ENCODE results near the gene NPHP4.
"Not testable (repeated sequence)": the region's sequence is repeated elsewhere in the genome, so short reads cannot be mapped to it uniquely, and the experiment has no call there.

NPHP4 gene

GRCh38 chr1:5911871-5912271 is 80.4 kb downstream of the NPHP4 start:
- no peak for DNase-seq (ENCODE audit: low spot score)

- no peak for DNase-seq (ENCODE audit: low spot score)
Observed at GRCh38 chr1:5911157-5911556, 81.1 kb downstream of the NPHP4 start.

- no peak for DNase-seq (ENCODE audit: low spot score)
Observed at GRCh38 chr1:5910666-5911065, 81.6 kb downstream of the NPHP4 start.

GRCh38 chr1:5910276-5910620 is 82.0 kb downstream of the NPHP4 start:
- no peak for DNase-seq (ENCODE audit: low spot score)

- no peak for DNase-seq (ENCODE audit: low spot score)
Observed at GRCh38 chr1:5909576-5910275, 82.5 kb downstream of the NPHP4 start.

- no peak for DNase-seq (ENCODE audit: low spot score)
Observed at GRCh38 chr1:5908461-5909375, 83.5 kb downstream of the NPHP4 start.

GRCh38 chr1:5907966-5908365 is 84.3 kb downstream of the NPHP4 start:
- no peak for DNase-seq (ENCODE audit: low spot score)

GRCh38 chr1:5907386-5907785 is 84.8 kb downstream of the NPHP4 start:
- no peak for DNase-seq (ENCODE audit: low spot score)

GRCh38 chr1:5906966-5907365 is 85.3 kb downstream of the NPHP4 start:
- DNase-seq (ENCODE audit: low spot score), result no peak

GRCh38 chr1:5906116-5906515 is 86.1 kb downstream of the NPHP4 start:
- DNase-seq (ENCODE audit: low spot score), result no peak

GRCh38 chr1:5905436-5905835 is 86.8 kb downstream of the NPHP4 start:
- no peak for DNase-seq (ENCODE audit: low spot score)

- DNase-seq (ENCODE audit: low spot score), result no peak
Observed at GRCh38 chr1:5904551-5904950, 87.7 kb downstream of the NPHP4 start.

- DNase-seq (ENCODE audit: low spot score), result no peak
Observed at GRCh38 chr1:5903680-5904079, 88.5 kb downstream of the NPHP4 start.

GRCh38 chr1:5903031-5903430 is 89.2 kb downstream of the NPHP4 start:
- no peak for DNase-seq (ENCODE audit: low spot score)

GRCh38 chr1:5901841-5902240 is 90.4 kb downstream of the NPHP4 start:
- DNase-seq (ENCODE audit: low spot score), result no peak

- DNase-seq (ENCODE audit: low spot score), result no peak
Observed at GRCh38 chr1:5901150-5901549, 91.1 kb downstream of the NPHP4 start.

GRCh38 chr1:5898266-5898665 is 94.0 kb downstream of the NPHP4 start:
- DNase-seq (ENCODE audit: low spot score), result no peak

- no peak for DNase-seq (ENCODE audit: low spot score)
Observed at GRCh38 chr1:5896706-5897660, 95.2 kb downstream of the NPHP4 start.

GRCh38 chr1:5895446-5896406 is 96.5 kb downstream of the NPHP4 start:
- no peak for DNase-seq (ENCODE audit: low spot score)

GRCh38 chr1:5893699-5894278 is 98.4 kb downstream of the NPHP4 start:
- DNase-seq (ENCODE audit: low spot score), result not testable (repeated sequence)

GRCh38 chr1:5892329-5892728 is 99.9 kb downstream of the NPHP4 start:
- DNase-seq (ENCODE audit: low spot score), result no peak
